ENCODE data around the gene OR8G1. TPM values are rescaled to one million over a fixed set of nuclear protein-coding genes. Genes with fewer than 3 reads are reported as not detected.

OR8G1 gene
- total and polyA plus RNA-seq, 11 donors, result not detected

- 62 to 66% (median 62%) methylated on average over 3 of the region's 3 CpGs for WGBS, 4 donors
- H3K27ac ChIP-seq, result no peak overlapping the region
- intact Hi-C loops (cut with DNase I), result no loop called here
- DNase-seq, result no peak
- TF ChIP-seq, protein P1, sequence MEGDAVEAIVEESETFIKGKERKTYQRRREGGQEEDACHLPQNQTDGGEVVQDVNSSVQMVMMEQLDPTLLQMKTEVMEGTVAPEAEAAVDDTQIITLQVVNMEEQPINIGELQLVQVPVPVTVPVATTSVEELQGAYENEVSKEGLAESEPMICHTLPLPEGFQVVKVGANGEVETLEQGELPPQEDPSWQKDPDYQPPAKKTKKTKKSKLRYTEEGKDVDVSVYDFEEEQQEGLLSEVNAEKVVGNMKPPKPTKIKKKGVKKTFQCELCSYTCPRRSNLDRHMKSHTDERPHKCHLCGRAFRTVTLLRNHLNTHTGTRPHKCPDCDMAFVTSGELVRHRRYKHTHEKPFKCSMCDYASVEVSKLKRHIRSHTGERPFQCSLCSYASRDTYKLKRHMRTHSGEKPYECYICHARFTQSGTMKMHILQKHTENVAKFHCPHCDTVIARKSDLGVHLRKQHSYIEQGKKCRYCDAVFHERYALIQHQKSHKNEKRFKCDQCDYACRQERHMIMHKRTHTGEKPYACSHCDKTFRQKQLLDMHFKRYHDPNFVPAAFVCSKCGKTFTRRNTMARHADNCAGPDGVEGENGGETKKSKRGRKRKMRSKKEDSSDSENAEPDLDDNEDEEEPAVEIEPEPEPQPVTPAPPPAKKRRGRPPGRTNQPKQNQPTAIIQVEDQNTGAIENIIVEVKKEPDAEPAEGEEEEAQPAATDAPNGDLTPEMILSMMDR (IDR thresholded peaks at IDR 0.05), result no peak
- TF ChIP-seq POLR2A (IDR thresholded peaks at IDR 0.05), result no peak
- no peaks in the 10 kb centered on the region for H3K4me1 ChIP-seq
- H3K27me3 ChIP-seq, result no peaks in the 10 kb centered on the region
- H3K4me3 ChIP-seq, result no peak overlapping the region
- H3K9me3 ChIP-seq, result peaks cover 0 to 31% (median 2%) of the 10 kb centered on the region in 12 donors
- H3K36me3 ChIP-seq, result no peaks in the 10 kb centered on the region
- no peak for ATAC-seq
Observed at GRCh38 chr11:124285610-124286344, 44.9 kb downstream of the OR8G1 start.

DNA sequence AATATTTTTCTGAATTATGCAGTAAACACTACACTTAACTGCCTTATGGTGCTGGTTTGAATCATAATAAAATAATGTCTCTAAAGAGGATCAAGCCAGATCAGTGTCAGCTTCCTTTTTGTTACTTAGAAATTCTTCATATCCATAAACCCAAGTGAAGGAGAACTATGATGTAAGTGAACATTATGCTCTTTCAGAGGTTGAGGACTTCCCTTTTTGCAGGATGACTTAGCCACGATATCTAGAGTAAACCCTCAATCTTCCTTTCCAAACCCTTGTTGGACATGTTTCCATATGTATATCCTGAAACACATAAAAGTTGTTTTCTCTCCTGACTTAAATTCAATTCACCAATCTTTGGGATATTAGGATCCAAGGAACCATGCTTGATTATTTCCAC, 53.8 kb downstream of the OR8G1 start:
- TF ChIP-seq, protein P1 (IDR thresholded peaks at IDR 0.05), result no peak
- TF ChIP-seq POLR2A (IDR thresholded peaks at IDR 0.05), result no peak
- H3K27me3 ChIP-seq, result peaks cover 0 to 7% (median 0%) of the 10 kb centered on the region in 9 donors
- peaks cover 0 to 4% (median 0%) of the 10 kb centered on the region in 12 donors for H3K9me3 ChIP-seq
- no peak for ATAC-seq
- H3K36me3 ChIP-seq, result no peaks in the 10 kb centered on the region
- no peaks in the 10 kb centered on the region for H3K4me1 ChIP-seq
- intact Hi-C loops (cut with DNase I), result no loop called here
- no peak overlapping the region for H3K27ac ChIP-seq
- WGBS, 4 donors, result 61 to 82% (median 78%) methylated on average over 1 of the region's 1 CpG
- DNase-seq, result no peak
- no peak overlapping the region for H3K4me3 ChIP-seq

GRCh38 chr11:124296016-124296415, 55.1 kb downstream of the OR8G1 start:
- intact Hi-C loops (cut with DNase I), result no loop called here

GRCh38 chr11:124297921-124298320, 57.0 kb downstream of the OR8G1 start:
- H3K9me3 ChIP-seq, result no peaks in the 10 kb centered on the region
- H3K4me1 ChIP-seq, result peaks cover 0 to 5% (median 0%) of the 10 kb centered on the region in 12 donors
- intact Hi-C loops (cut with DNase I), result no loop called here
- peaks cover 0 to 7% (median 0%) of the 10 kb centered on the region in 9 donors for H3K27me3 ChIP-seq
- H3K27ac ChIP-seq, result no peak overlapping the region
- no peaks in the 10 kb centered on the region for H3K36me3 ChIP-seq
- TF ChIP-seq, protein P1 (IDR thresholded peaks at IDR 0.05), result no peak
- TF ChIP-seq POLR2A (IDR thresholded peaks at IDR 0.05), result no peak
- DNase-seq (no peak), ATAC-seq (no peak)
- WGBS, 4 donors, result 63 to 82% (median 78%) methylated on average over 4 of the region's 4 CpGs
- H3K4me3 ChIP-seq, result no peak overlapping the region

More at GRCh38 chr11:124296016-124296415, 55.1 kb downstream of the OR8G1 start:
- peaks cover 0 to 7% (median 0%) of the 10 kb centered on the region in 9 donors for H3K27me3 ChIP-seq
- no peaks in the 10 kb centered on the region for H3K36me3 ChIP-seq
- no peak overlapping the region for H3K27ac ChIP-seq
- TF ChIP-seq, protein P1 (IDR thresholded peaks at IDR 0.05), result no peak
- TF ChIP-seq POLR2A (IDR thresholded peaks at IDR 0.05), result no peak
- no peak overlapping the region for H3K4me3 ChIP-seq
- no peaks in the 10 kb centered on the region for H3K9me3 ChIP-seq
- ATAC-seq (no peak), DNase-seq (no peak)
- H3K4me1 ChIP-seq, result no peaks in the 10 kb centered on the region

All from heart left ventricle (tissue), 16 donors.